T-helper 2 cell treated with Interferon-gamma antibody and Interleukin-4, amounts not matched to agents 100 ng/mL and 5 ng/mL, for 36 hours (primary cell): ENCODE data around the gene ANKRD36B. TPM values are rescaled to one million over a fixed set of nuclear protein-coding genes. Genes with fewer than 3 reads are reported as not detected.
"Not testable (repeated sequence)": the region's sequence is repeated elsewhere in the genome, so short reads cannot be mapped to it uniquely, and the experiment has no call there.

Experiments used
- intact Hi-C: fragments of 100-400 bp; cut with micrococcal nuclease; formaldehyde crosslinking; loops from one replicate; pipeline ENCODE4 v1.15.1; 2023
- total RNA-seq: library from RNA; stranded (reverse); gene quantifications from 2 replicates; pipeline ENCODE4 v1.2.3, GENCODE V29; 2022

ANKRD36B gene
- total RNA-seq, 1 donor from 2014 or later, result 64.1 TPM

DNA sequence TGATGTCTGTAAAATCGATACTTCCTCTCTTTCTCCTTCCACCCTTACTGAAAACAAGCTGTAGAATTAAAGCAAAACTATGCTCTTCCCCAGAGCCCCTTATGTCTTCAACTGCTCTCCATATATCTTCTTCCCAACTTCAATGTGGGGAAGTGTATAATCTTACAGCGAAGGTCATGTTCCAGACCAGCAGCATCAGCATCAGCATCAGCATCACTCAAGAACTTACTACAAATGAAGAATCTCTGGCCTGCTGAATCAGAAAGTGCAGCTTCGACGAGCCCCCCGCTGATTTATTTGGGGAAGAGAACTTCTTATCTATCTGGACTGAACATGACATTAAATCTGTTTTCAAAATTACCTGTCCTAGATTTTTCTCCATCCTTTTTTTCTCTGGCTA is 40.6 kb downstream of the ANKRD36B start:
- intact Hi-C loops, result not testable (repeated sequence)

DNA sequence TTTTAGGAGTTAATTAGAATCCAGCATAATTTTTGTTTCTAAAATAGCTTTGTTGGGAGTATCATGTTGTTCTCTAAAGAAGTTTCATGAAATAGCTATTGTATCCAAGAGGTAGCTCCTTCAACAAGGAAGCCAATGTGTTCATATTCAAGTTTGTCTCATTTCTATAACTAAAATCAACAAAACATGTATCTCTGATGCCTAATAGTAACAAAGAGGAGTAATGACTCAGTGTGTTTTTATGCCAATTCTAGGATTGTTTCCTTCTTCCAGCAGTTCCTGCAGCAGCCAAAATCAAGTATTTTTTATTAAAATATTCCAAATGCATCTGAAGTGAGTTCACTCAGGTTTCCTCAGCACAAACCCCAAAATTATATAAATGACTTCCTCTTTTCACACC is 41.1 kb downstream of the ANKRD36B start:
- intact Hi-C loops, result not testable (repeated sequence)

DNA sequence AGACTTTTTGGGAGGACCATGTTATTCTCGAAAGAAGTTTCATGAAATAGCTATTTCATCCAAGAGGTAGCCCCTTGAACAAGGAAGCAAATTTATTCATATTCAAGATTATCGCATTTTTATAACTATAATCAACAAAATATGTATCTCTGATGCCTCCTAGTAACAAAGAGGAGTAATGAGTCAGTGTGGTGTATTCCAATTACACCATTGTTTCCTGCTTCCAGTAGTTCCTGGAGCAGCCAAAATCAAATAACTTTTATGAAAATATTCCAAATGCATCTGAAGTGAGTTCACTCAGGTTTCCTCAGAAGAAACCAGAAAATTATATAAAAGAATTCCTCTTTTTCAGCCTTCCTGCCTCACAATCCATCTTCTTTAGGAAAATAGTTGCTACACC is 43.0 kb downstream of the ANKRD36B start:
- intact Hi-C loops, result no loop called here

DNA sequence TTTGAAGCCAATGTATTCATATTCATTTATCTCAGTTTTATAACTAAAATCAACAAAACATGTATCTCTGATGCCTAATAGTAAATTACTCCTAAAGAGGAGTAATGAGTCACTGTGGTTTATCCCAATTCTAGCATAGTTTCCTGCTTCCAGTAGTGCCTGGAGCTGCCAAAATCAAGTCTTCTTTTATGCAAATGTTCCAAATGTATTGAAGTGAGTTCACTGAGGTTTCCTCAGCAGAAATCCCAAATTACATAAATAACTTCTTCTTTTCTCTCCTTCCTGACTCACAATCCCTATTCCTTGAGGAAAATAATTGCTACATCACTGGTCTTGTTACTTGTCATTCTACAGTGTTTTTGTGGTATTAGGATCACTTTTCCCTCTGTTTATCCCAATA is 44.8 kb downstream of the ANKRD36B start:
- intact Hi-C loops, result not testable (repeated sequence)

DNA sequence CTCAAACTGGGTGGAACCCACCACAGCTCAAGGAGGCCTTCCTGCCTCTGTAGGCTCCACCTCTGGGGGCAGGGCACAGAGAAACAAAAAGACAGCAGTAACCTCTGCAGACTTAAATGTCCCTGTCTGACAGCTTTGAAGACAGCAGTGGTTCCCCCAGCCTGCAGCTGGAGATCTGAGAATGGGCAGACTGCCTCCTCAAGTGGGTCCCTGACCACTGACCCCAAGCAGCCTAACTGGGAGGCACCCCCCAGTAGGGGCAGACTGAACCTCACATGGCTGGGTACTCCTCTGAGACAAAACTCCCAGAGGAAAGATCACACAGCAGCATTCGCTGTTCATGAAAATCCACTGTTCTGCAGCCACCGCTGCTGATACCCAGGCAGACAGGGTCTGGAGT is 63.8 kb downstream of the ANKRD36B start:
- intact Hi-C loops, result not testable (repeated sequence)

GRCh38 chr2:97523816-97524215 is 65.9 kb downstream of the ANKRD36B start:
- intact Hi-C loops, result not testable (repeated sequence)

GRCh38 chr2:97522916-97523555 is 66.6 kb downstream of the ANKRD36B start:
- intact Hi-C loops, result not testable (repeated sequence)

DNA sequence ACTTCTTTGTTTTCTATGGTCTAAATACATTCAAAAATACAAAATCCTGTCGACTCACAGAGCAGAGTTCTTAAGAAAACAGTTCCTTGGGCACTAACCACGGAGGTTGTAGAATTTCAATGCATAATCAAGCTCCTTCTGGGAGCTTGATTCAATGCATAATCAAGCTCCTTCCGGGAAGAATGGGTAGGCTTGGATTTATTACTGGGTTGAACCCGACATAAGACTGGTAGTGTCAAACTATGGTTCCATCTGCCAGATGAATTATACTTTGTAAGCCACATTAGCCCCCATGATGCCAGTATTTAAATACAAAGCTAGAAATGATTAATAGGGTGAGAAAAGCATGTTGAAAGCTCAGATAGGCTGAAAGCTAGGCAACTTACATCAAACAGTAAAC is 94.0 kb downstream of the ANKRD36B start:
- intact Hi-C loops, result not testable (repeated sequence)

- intact Hi-C loops, result not testable (repeated sequence)
Observed at GRCh38 chr2:97490141-97490540, 99.5 kb downstream of the ANKRD36B start.

Other genes with a start within 250 kb of the ANKRD36B start
- 203 and 216 TPM in 2 replicates for gene COX5B, start 56.2 kb upstream of the ANKRD36B start, total RNA-seq
- gene ACTR1B, start 74.2 kb upstream of the ANKRD36B start, total RNA-seq, result 77.0 and 77.9 TPM in 2 replicates
- 10.0 and 10.4 TPM in 2 replicates for gene C2orf92, start 79.8 kb upstream of the ANKRD36B start, total RNA-seq
- 283 and 294 TPM in 2 replicates for gene ZAP70, start 123.7 kb upstream of the ANKRD36B start, total RNA-seq